ENCODE measurements around the gene SLC41A1.

- TF ChIP-seq CTCF (conservative IDR thresholded peaks at IDR 0.05; ENCODE audit: low read depth in 2 of 2) = no peak
- no peak for TF ChIP-seq EZH2 (IDR thresholded peaks at IDR 0.05; ENCODE audit: low read depth, unreplicated experiment)
- no peak for TF ChIP-seq EZH2phosphoT487 (IDR thresholded peaks at IDR 0.05; ENCODE audit: unreplicated experiment)
- no peak for TF ChIP-seq REST (IDR thresholded peaks at IDR 0.05; ENCODE audit: unreplicated experiment)
- peak; percentile 95 for TF ChIP-seq POLR2AphosphoS5 (IDR thresholded peaks at IDR 0.05; ENCODE audit: low read depth)
Measured at GRCh38 chr1:205812878-205813754, at the start of gene SLC41A1.
